Ascending aorta (tissue), 2 donors: Measurements from ENCODE around the gene CIROP. TPM values are rescaled to one million over a fixed set of nuclear protein-coding genes. Genes with fewer than 3 reads are reported as not detected.
A peak's percentile ranks its signal among the peaks of the same experiment; 100 is the strongest.

ENCODE experiments used
- DNase-seq, 2 donors: peaks; one replicate each; pipeline ENCODE4 v3.0.0-alpha.2; 2019; ENCODE audit warnings: low spot score in 2 of 2
- H3K27ac ChIP-seq, 2 donors: fragments of 200-600 bp; sonication (generic); one replicate each; pipeline ENCODE4 v1.5.1; 2016 to 2017; ENCODE audit warnings: mild to moderate bottlenecking in 1 of 2
- H3K27me3 ChIP-seq: fragments of 200-600 bp; sonication (generic); one replicate; pipeline ENCODE4 v1.5.1; 2017
- H3K36me3 ChIP-seq, 2 donors: fragments of 200-600 bp; sonication (generic); one replicate each; pipeline ENCODE4 v1.5.1; 2016
- H3K4me1 ChIP-seq, 2 donors: fragments of 200-600 bp; sonication (generic); one replicate each; pipeline ENCODE4 v1.5.1; 2016 to 2017; ENCODE audit warnings: mild to moderate bottlenecking in 1 of 2
- H3K4me3 ChIP-seq, 2 donors: fragments of 200-600 bp; sonication (generic); one replicate each; pipeline ENCODE4 v1.5.1; 2016 to 2017; ENCODE audit warnings: mild to moderate bottlenecking in 1 of 2
- H3K9me3 ChIP-seq, 2 donors: fragments of 200-600 bp; sonication (generic); one replicate each; pipeline ENCODE4 v1.5.1; 2016
- CTCF ChIP-seq, 3 experiments: fragments of 200-600 bp in 2 of 3; fragments of 450-650 bp in 1 of 3; sonication (generic) in 2 of 3; IDR thresholded peaks; one replicate each; pipeline ENCODE4 v1.5.1; 2016 to 2019; ENCODE audit warnings: antibody characterized with exemption in 3 of 3, mild to moderate bottlenecking in 1 of 3, moderate library complexity in 1 of 3
- intact Hi-C: fragments of 100-400 bp; cut with DNase I; formaldehyde crosslinking; loops from one replicate; pipeline ENCODE4 v1.15.1; 2023
- total RNA-seq: library from RNA; depleted of rRNA; stranded (reverse); fragments of >200 nt; gene quantifications from one replicate; pipeline ENCODE4 v1.1.0, GENCODE V29; 2016

CIROP gene
- total RNA-seq, 1 donor from 2014 or later: not detected

GRCh38 chr14:23101213-23101970 lies 3.4 kb downstream of the CIROP start:
- no peak overlapping the region for H3K27ac ChIP-seq
- H3K27me3 ChIP-seq: no peaks in the 10 kb centered on the region
- peak in 1 of 2 donors; percentile 56 for DNase-seq

DNA sequence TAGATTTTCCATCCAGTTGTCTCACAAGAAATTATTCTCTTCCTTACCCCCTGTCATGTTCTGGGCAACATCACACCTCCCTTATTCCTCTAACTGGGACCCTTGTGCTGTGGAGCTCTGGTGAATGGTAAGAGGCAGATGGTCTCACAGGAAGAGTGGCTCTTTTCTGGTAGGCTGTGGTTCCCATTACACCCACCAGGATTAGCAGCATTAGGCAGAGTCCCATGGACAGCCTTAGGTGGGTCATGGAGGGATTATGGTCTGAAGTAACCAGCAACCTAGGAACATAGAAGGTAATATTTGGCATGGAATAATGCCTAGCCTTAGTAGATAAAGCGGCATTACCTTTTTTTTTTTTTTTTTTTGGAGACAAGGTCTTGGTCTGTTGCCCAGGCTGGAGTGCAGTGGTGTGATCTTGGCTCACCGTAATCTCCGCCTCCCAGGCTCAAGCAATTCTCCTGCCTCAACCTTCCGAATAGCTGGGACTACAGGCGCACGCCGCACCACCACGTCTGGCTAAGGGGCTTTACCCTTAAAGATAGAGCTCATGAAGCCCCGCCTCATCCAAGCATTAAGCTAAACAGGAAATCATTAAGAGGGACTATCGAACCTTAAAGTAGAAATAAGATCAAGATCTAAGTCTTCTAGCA lies 5.5 kb downstream of the CIROP start:
- H3K36me3 ChIP-seq: peaks cover 10 to 22% of the 10 kb centered on the region in 2 donors
- peaks cover 0 to 10% of the 10 kb centered on the region in 2 donors for H3K4me1 ChIP-seq
- TF ChIP-seq CTCF (IDR thresholded peaks at IDR 0.05): no peak
- DNase-seq: peak in 1 of 2 donors; percentile 42
- intact Hi-C loops: loop anchor here (5.0 kb wide), 2 partner anchors 188 to 227 kb away; partner anchors contain the start of genes HOMEZ and LRP10
- H3K27me3 ChIP-seq: no peaks in the 10 kb centered on the region
- no peak overlapping the region for H3K4me3 ChIP-seq
- H3K27ac ChIP-seq: no peak overlapping the region
- H3K9me3 ChIP-seq: no peaks in the 10 kb centered on the region

More at GRCh38 chr14:23101213-23101970, 3.4 kb downstream of the CIROP start:
- Histone ChIP-seq H3K9me3 (no peaks in the 10 kb centered on the region), H3K4me1 (peaks cover 0 to 10% of the 10 kb centered on the region in 2 donors), H3K4me3 (no peak overlapping the region), H3K36me3 (peaks cover 10 to 22% of the 10 kb centered on the region in 2 donors)
- intact Hi-C loops: no loop called here
- TF ChIP-seq CTCF (IDR thresholded peaks at IDR 0.05): no peak

- H3K36me3 ChIP-seq: peaks cover 10 to 26% of the 10 kb centered on the region in 2 donors
- H3K27ac ChIP-seq: no peak overlapping the region
- H3K27me3 ChIP-seq: no peaks in the 10 kb centered on the region
- H3K4me3 ChIP-seq: no peak overlapping the region
- peaks cover 0 to 18% of the 10 kb centered on the region in 2 donors for H3K4me1 ChIP-seq
- H3K9me3 ChIP-seq: no peaks in the 10 kb centered on the region
- intact Hi-C loops: loop anchor here (5.0 kb wide), 2 partner anchors 190 to 225 kb away; partner anchors contain the start of genes HOMEZ and LRP10
- TF ChIP-seq CTCF (IDR thresholded peaks at IDR 0.05): no peak
- DNase-seq: peak in 1 of 2 donors; percentile 35
These were observed 7.0 kb downstream of the CIROP start for GRCh38 chr14:23097786-23098185.

DNA sequence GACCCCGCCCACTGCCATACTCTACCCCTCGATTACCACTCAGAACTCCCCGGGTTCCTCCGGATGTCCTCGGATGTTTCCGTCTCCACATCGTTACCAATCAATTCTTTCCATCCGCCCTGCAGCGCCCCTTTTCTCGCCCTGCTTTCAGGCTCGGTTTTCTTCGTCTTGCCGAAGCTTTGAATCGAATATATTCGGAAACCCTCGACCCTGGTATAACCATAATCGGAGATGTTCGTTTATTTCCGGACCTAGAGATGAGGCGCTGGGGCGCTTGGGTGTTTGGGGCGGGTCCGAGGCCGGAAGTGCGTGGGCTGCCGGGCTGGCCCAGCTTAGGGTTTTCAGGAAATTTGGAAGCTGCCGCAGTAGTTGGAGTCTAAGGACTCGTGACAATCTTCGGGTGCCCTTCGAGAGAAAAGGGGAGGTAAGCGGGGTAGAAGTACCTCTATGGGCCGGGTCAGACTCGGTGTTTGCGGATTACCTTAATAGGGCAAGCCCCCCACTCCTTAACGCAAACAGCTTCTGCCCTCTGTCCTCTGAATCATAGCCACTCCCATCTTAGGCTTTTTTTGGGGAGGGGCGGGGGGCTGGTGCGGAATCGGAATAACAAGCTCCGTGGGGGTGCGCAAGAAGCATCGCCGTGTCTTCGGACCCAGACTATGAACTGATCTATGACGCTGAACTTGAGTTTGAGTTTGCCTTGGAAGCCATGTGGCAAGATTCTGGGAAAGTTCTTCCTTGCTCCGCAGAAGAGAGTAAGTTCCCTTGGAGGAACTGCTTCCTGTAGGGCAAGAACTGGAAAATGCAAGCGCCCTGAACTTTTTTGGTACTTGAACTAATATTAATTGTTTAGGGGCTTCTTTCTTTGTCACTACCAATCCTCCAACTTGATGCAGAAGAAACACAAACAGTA lies 9.3 kb downstream of the CIROP start, which contains the start of gene C14orf119:
Gene C14orf119, plus strand, starts transcription at position 310 of the 913 bp plus-strand sequence. CDS start 2,154 bp downstream, outside the sequence.
- Histone ChIP-seq H3K4me3 (peak within 1 kb of the TSS; percentile 78 to 86), H3K36me3 (peaks cover 19 to 40% of the 10 kb centered on the region in 2 donors), H3K4me1 (peaks cover 0 to 22% of the 10 kb centered on the region in 2 donors), H3K9me3 (no peaks in the 10 kb centered on the region), H3K27me3 (no peaks in the 10 kb centered on the region), H3K27ac (peak within 1 kb of the TSS; percentile 97 to 98)
- peak; percentile 99 to 100 for DNase-seq
- intact Hi-C loops: loop anchor here (1.0 to 5.0 kb wide), 6 partner anchors 25 to 223 kb away; partner anchors contain the start of genes HOMEZ and LRP10
- TF ChIP-seq CTCF (IDR thresholded peaks at IDR 0.05): no peak
